H1 (cell line): Measurements from ENCODE around the gene HNF4A.

Source experiments
- ASH2L ChIP-seq: fragments of 200-600, 300-600 bp; sonication (generic); IDR thresholded peaks from one replicate; pipeline ENCODE4 v1.7.1; 2017; ENCODE audit warnings: low read length
- CTCF ChIP-seq, 3 experiments: IDR thresholded peaks; 1 replicate in 2 of 3; 2 replicates in 1 of 3; pipeline versions ENCODE4 v1.5.1 to v1.6.1; 2011; ENCODE audit warnings: low read length in 3 of 3, mild to moderate bottlenecking in 3 of 3, inconsistent platforms in 2 of 3, low read depth in 1 of 3, moderate library complexity in 1 of 3; ENCODE audit not compliant: insufficient read depth in 1 of 3; ENCODE audit errors: control extremely low read depth in 1 of 3
- GABPA ChIP-seq: IDR thresholded peaks from 2 replicates; pipeline ENCODE4 v1.6.1; 2011; ENCODE audit warnings: mild to moderate bottlenecking, low read length, moderate library complexity, borderline replicate concordance; ENCODE audit not compliant: insufficient read depth
- MAFK ChIP-seq: IDR thresholded peaks from 2 replicates; pipeline ENCODE4 v1.6.1; 2012; ENCODE audit warnings: low read depth, mild to moderate bottlenecking, improper control_type of control experiment, low read length
- SIN3A ChIP-seq, 2 experiments: IDR thresholded peaks in 1 of 2; conservative IDR thresholded peaks in 1 of 2; 2 replicates each; pipeline ENCODE4 v1.6.1; 2011 to 2012; ENCODE audit warnings: low read length in 2 of 2, improper control_type of control experiment in 1 of 2, low read depth in 1 of 2, mild to moderate bottlenecking in 1 of 2

- TF ChIP-seq SIN3A (conservative IDR thresholded peaks at IDR 0.05 in 1 of 2, IDR thresholded peaks at IDR 0.05 in 1 of 2; ENCODE audit: low read depth in 1 of 2, low read length in 2 of 2) = no peak
- no peak for TF ChIP-seq CTCF (IDR thresholded peaks at IDR 0.05; ENCODE audit: control extremely low read depth in 1 of 3, insufficient read depth in 1 of 3, low read depth in 1 of 3, low read length in 3 of 3)
- TF ChIP-seq GABPA = no peak
- TF ChIP-seq MAFK = no peak
- no peak for TF ChIP-seq ASH2L
Measured at GRCh38 chr20:44438782-44439181, 83.3 kb downstream of the HNF4A start.
